K562 (cell line): ENCODE measurements around the gene BCORL1. TPM values are rescaled to one million over a fixed set of nuclear protein-coding genes. Genes with fewer than 3 reads are reported as not detected.

Source experiments
- BRCA1 ChIP-seq, 2 experiments: fragments of 450-650 bp in 1 of 2; sonication (generic) in 1 of 2; formaldehyde crosslinking in 1 of 2; IDR thresholded peaks; 2 replicates each; pipeline versions ENCODE4 v1.5.0 to v1.6.1; 2017 to 2020; ENCODE audit warnings: mild to moderate bottlenecking in 1 of 2, missing genetic modification reagents in 1 of 2
- CBX1 ChIP-seq: sonication (generic); IDR thresholded peaks from 2 replicates; pipeline ENCODE4 v1.6.1; 2016; ENCODE audit warnings: antibody characterized with exemption, low read depth, mild to moderate bottlenecking
- CREM ChIP-seq: IDR thresholded peaks from 2 replicates; pipeline ENCODE4 v1.6.1; 2014; ENCODE audit warnings: antibody characterized with exemption, low read depth
- KDM1A ChIP-seq, 2 experiments: fragments of 450-650 bp; IDR thresholded peaks; 2 replicates each; pipeline ENCODE4 v1.6.1; 2016; ENCODE audit warnings: mild to moderate bottlenecking in 2 of 2
- KHSRP ChIP-seq: fragments of 450-650 bp; IDR thresholded peaks from 2 replicates; pipeline ENCODE4 v1.6.1; 2017
- KLF16 ChIP-seq: IDR thresholded peaks from 2 replicates; pipeline ENCODE4 v1.6.1; 2016; ENCODE audit warnings: antibody characterized with exemption
- LARP7 ChIP-seq: fragments of 450-650 bp; IDR thresholded peaks from 2 replicates; pipeline ENCODE4 v1.6.1; 2016
- MXD1 ChIP-seq: fragments of 250-450 bp; sonication (Bioruptor Pico); IDR thresholded peaks from 2 replicates; pipeline ENCODE4 v1.8.0; 2021; ENCODE audit warnings: borderline replicate concordance, mild to moderate bottlenecking, moderate library complexity; ENCODE audit not compliant: poor library complexity, severe bottlenecking
- NONO ChIP-seq, 2 experiments: fragments of 200-400 bp in 1 of 2; fragments of 450-650 bp in 1 of 2; formaldehyde crosslinking in 1 of 2; IDR thresholded peaks; 2 replicates each; pipeline ENCODE4 v1.6.1; 2017; ENCODE audit warnings: low read depth in 2 of 2, mild to moderate bottlenecking in 2 of 2, moderate library complexity in 2 of 2, low read length in 1 of 2
- RAD21 ChIP-seq, 2 experiments: fragments of 250-450 bp in 1 of 2; fragments of 450-650 bp in 1 of 2; sonication (Bioruptor Pico) in 1 of 2; formaldehyde crosslinking in 1 of 2; IDR thresholded peaks in 1 of 2; conservative IDR thresholded peaks in 1 of 2; 2 replicates each; pipeline versions ENCODE4 v1.4.0 to v1.8.0; 2020 to 2022; ENCODE audit warnings: mild to moderate bottlenecking in 2 of 2, moderate library complexity in 1 of 2
- RBM15 ChIP-seq: fragments of 200-400 bp; formaldehyde crosslinking; IDR thresholded peaks from 2 replicates; pipeline ENCODE4 v1.6.1; 2018; ENCODE audit warnings: mild to moderate bottlenecking, low read length, moderate library complexity; ENCODE audit not compliant: insufficient read depth
- SMAD1 ChIP-seq: fragments of 150-350 bp; IDR thresholded peaks from 2 replicates; pipeline ENCODE4 v1.6.1; 2014; ENCODE audit warnings: low read length, low read depth; ENCODE audit not compliant: partially characterized antibody
- SRSF7 ChIP-seq: fragments of 200-400 bp; formaldehyde crosslinking; optimal IDR thresholded peaks from 2 replicates; pipeline ENCODE3; 2017; ENCODE audit warnings: mild to moderate bottlenecking, low read depth, low read length
- ZBED1 ChIP-seq: IDR thresholded peaks from 2 replicates; pipeline ENCODE4 v1.6.1; 2014
- ZBTB9 ChIP-seq: fragments of 450-650 bp; formaldehyde crosslinking; IDR thresholded peaks from 2 replicates; pipeline ENCODE4 v1.4.0; 2020; ENCODE audit warnings: mild to moderate bottlenecking, moderate library complexity
- ZNF395 ChIP-seq: fragments of 200-800 bp; sonication (Bioruptor generic); IDR thresholded peaks from 2 replicates; pipeline ENCODE4 v1.6.1; 2017; ENCODE audit warnings: missing genetic modification characterization, missing compliant biosample characterization
- ZNF76 ChIP-seq: fragments of 250-450 bp; sonication (Bioruptor Pico); IDR thresholded peaks from 2 replicates; pipeline ENCODE4 v1.4.0; 2020; ENCODE audit warnings: mild to moderate bottlenecking, moderate library complexity, borderline replicate concordance
- polyA plus RNA-seq, 8 experiments: library from polyadenylated mRNA; depleted of rRNA in 4 of 8; stranded (reverse) in 5 of 8; unstranded in 3 of 8; fragments of >200 nt; fragmentation: Nextera tagmentation in 2 of 8; fragmentation: Illumina TruSeq in 1 of 8; extraction: Ambion mirVana in 2 of 8; extraction: Trizol in 1 of 8; gene quantifications; 2 replicates each; pipeline versions ENCODE4 v1.2.1 to v1.2.3, GENCODE V29; 2011 to 2014; ENCODE audit warnings: inconsistent platforms in 1 of 8, missing spikeins in 1 of 8
- total RNA-seq, 7 experiments: library from RNA; depleted of rRNA in 6 of 7; stranded (reverse); fragments of >200 nt in 6 of 7; fragmentation: Illumina TruSeq in 2 of 7; extraction: Trizol in 2 of 7; gene quantifications; 2 replicates each; pipeline versions ENCODE4 v1.2.1 to v1.2.3, GENCODE V29; 2011 to 2021; ENCODE audit warnings: low replicate concordance in 1 of 7
- TF ChIP-seq, protein P1 (sequence below): IDR thresholded peaks from 2 replicates; pipeline ENCODE4 v1.6.1; 2012; ENCODE audit warnings: low read depth, low read length, improper control_type of control experiment, borderline replicate concordance
- TF ChIP-seq, protein P2 (sequence below): fragments of 450-650 bp; IDR thresholded peaks from 2 replicates; pipeline ENCODE4 v1.6.1; 2018; ENCODE audit warnings: mild to moderate bottlenecking, low read depth; ENCODE audit not compliant: partially characterized antibody
- TF ChIP-seq, protein P3 (sequence below): fragments of 450-650 bp; IDR thresholded peaks from 2 replicates; pipeline ENCODE4 v1.6.1; 2017; ENCODE audit warnings: antibody characterized with exemption

BCORL1 gene
- total and polyA plus RNA-seq, 9 of the 15 experiments (the other 6 are each of a cell fraction or from before 2014, with no cell fraction given): 0.48 to 29.6 (median 2.1) TPM

- 0 out of 4 replicates have a peak, but pooled peaks of 1 of the 2 experiments have one; percentile 10 for TF ChIP-seq RAD21 (CRISPR knock-in tag; conservative IDR thresholded peaks at IDR 0.05 in 1 of 2, IDR thresholded peaks at IDR 0.05 in 1 of 2)
- TF ChIP-seq KDM1A (IDR thresholded peaks at IDR 0.05): no peak
- TF ChIP-seq ZNF395 (CRISPR knock-in tag): no peak
- no peak for TF ChIP-seq SRSF7
- TF ChIP-seq ZNF76: no peak
- TF ChIP-seq CBX1: no peak
- TF ChIP-seq SMAD1: no peak
- TF ChIP-seq ZBED1: no peak
- TF ChIP-seq KLF16: no peak
- TF ChIP-seq, protein P1, sequence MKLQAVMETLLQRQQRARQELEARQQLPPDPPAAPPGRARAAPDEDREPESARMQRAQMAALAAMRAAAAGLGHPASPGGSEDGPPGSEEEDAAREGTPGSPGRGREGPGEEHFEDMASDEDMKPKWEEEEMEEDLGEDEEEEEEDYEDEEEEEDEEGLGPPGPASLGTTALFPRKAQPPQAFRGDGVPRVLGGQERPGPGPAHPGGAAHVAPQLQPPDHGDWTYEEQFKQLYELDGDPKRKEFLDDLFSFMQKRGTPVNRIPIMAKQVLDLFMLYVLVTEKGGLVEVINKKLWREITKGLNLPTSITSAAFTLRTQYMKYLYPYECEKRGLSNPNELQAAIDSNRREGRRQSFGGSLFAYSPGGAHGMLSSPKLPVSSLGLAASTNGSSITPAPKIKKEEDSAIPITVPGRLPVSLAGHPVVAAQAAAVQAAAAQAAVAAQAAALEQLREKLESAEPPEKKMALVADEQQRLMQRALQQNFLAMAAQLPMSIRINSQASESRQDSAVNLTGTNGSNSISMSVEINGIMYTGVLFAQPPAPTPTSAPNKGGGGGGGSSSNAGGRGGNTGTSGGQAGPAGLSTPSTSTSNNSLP: no peak
- TF ChIP-seq BRCA1 (IDR thresholded peaks at IDR 0.05): no peak
- TF ChIP-seq BRCA1 (CRISPR knock-in tag; IDR thresholded peaks at IDR 0.05): no peak
- no peak for TF ChIP-seq LARP7
- no peak for TF ChIP-seq KHSRP
- TF ChIP-seq RBM15: no peak
- peak in 1 of 2 experiments; percentile 36; a peak in 1 of 4 replicates for TF ChIP-seq NONO (IDR thresholded peaks at IDR 0.05; ENCODE audit: low read depth in 2 of 2, low read length in 1 of 2)
- TF ChIP-seq CREM: 0 out of 2 replicates have a peak, but pooled peaks have one; percentile 28
- TF ChIP-seq, protein P2, sequence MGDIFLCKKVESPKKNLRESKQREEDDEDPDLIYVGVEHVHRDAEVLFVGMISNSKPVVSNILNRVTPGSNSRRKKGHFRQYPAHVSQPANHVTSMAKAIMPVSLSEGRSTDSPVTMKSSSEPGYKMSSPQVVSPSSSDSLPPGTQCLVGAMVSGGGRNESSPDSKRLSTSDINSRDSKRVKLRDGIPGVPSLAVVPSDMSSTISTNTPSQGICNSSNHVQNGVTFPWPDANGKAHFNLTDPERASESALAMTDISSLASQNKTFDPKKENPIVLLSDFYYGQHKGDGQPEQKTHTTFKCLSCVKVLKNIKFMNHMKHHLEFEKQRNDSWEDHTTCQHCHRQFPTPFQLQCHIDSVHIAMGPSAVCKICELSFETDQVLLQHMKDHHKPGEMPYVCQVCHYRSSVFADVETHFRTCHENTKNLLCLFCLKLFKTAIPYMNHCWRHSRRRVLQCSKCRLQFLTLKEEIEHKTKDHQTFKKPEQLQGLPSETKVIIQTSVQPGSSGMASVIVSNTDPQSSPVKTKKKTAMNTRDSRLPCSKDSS: no peak
- TF ChIP-seq ZBTB9 (CRISPR knock-in tag): no peak
- TF ChIP-seq MXD1 (CRISPR knock-in tag): no peak
- TF ChIP-seq, protein P3, sequence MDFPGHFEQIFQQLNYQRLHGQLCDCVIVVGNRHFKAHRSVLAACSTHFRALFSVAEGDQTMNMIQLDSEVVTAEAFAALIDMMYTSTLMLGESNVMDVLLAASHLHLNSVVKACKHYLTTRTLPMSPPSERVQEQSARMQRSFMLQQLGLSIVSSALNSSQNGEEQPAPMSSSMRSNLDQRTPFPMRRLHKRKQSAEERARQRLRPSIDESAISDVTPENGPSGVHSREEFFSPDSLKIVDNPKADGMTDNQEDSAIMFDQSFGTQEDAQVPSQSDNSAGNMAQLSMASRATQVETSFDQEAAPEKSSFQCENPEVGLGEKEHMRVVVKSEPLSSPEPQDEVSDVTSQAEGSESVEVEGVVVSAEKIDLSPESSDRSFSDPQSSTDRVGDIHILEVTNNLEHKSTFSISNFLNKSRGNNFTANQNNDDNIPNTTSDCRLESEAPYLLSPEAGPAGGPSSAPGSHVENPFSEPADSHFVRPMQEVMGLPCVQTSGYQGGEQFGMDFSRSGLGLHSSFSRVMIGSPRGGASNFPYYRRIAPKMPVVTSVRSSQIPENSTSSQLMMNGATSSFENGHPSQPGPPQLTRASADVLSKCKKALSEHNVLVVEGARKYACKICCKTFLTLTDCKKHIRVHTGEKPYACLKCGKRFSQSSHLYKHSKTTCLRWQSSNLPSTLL: no peak
Observed at GRCh38 chrX:129932821-129933321, 49.6 kb upstream of the BCORL1 start (continued).
